ENCODE measurements around the gene ADAMTS15. TPM values are rescaled to one million over a fixed set of nuclear protein-coding genes. Genes with fewer than 3 reads are reported as not detected.
"Not testable (repeated sequence)": the region's sequence is repeated elsewhere in the genome, so short reads cannot be mapped to it uniquely, and the experiment has no call there.

The ADAMTS15 gene
- total RNA-seq, 2 donors from 2014 or later, result 0.59 to 1.5 TPM

- TF ChIP-seq, protein P1, sequence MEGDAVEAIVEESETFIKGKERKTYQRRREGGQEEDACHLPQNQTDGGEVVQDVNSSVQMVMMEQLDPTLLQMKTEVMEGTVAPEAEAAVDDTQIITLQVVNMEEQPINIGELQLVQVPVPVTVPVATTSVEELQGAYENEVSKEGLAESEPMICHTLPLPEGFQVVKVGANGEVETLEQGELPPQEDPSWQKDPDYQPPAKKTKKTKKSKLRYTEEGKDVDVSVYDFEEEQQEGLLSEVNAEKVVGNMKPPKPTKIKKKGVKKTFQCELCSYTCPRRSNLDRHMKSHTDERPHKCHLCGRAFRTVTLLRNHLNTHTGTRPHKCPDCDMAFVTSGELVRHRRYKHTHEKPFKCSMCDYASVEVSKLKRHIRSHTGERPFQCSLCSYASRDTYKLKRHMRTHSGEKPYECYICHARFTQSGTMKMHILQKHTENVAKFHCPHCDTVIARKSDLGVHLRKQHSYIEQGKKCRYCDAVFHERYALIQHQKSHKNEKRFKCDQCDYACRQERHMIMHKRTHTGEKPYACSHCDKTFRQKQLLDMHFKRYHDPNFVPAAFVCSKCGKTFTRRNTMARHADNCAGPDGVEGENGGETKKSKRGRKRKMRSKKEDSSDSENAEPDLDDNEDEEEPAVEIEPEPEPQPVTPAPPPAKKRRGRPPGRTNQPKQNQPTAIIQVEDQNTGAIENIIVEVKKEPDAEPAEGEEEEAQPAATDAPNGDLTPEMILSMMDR (IDR thresholded peaks at IDR 0.05), result peak; percentile 36 to 93 (median 74)
- TF ChIP-seq POLR2A (IDR thresholded peaks at IDR 0.05), result no peak
- TF ChIP-seq POLR2AphosphoS5 (IDR thresholded peaks at IDR 0.05), result peak; percentile 10
- Histone ChIP-seq H3K9me3 (no peaks in the 10 kb centered on the region), H3K36me3 (no peaks in the 10 kb centered on the region), H3K4me1 (replicated peaks) (no peaks in the 10 kb centered on the region), H3K4me3 (peak overlapping the region; percentile 33 to 40), H3K27me3 (replicated peaks; ENCODE audit: insufficient read depth) (no peaks in the 10 kb centered on the region), H3K27ac (peak overlapping the region; percentile 68 to 70)
- WGBS, result under 1% methylated on average over 20 of the region's 20 CpGs
- peak; percentile 75 for DNase-seq (ENCODE audit: low spot score)
- intact Hi-C loops (cut with DNase I), result loop anchor here (1.0 to 5.0 kb wide), 3 partner anchors 78 to 460 kb away; no protein-coding TSS in a partner anchor
These were observed 13.8 kb upstream of the ADAMTS15 start for GRCh38 chr11:130434521-130435223.

- Histone ChIP-seq H3K27me3 (replicated peaks; ENCODE audit: insufficient read depth) (no peaks in the 10 kb centered on the region), H3K27ac (no peak overlapping the region), H3K9me3 (no peaks in the 10 kb centered on the region), H3K4me3 (no peak overlapping the region), H3K4me1 (replicated peaks) (no peaks in the 10 kb centered on the region), H3K36me3 (no peaks in the 10 kb centered on the region)
- TF ChIP-seq, protein P1 (IDR thresholded peaks at IDR 0.05), result no peak
- no peak for TF ChIP-seq POLR2A (IDR thresholded peaks at IDR 0.05)
- no peak for TF ChIP-seq POLR2AphosphoS5 (IDR thresholded peaks at IDR 0.05)
- intact Hi-C loops (cut with DNase I), result loop anchor here (5.0 kb wide), 1 partner anchor 77 kb away; no protein-coding TSS in a partner anchor
- peak; percentile 30 for DNase-seq (ENCODE audit: low spot score)
- 30% methylated on average over 4 of the region's 4 CpGs for WGBS
These were observed 12.8 kb upstream of the ADAMTS15 start for GRCh38 chr11:130435671-130436070.

DNA sequence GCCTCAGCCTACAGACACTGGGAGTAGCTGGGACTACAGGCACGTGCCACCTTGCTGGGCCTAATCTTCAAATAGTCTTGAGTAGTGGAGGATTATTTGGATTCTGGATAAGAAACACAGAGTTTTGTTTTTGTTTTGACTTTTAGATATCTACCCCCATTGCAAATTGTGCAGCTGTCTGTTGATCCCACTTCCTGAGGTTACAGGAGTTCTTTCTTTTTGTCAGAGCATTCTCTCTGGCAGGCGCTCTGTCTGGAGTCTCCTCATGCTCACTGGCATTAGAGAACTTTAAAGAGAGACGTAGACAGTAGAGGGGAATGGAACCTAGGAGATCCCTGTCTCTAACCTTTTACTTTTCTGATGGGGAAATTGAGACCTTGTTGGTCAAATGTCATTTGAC lies 12.3 kb upstream of the ADAMTS15 start:
- Histone ChIP-seq H3K4me3 (no peak overlapping the region), H3K4me1 (replicated peaks) (no peaks in the 10 kb centered on the region), H3K27ac (no peak overlapping the region), H3K36me3 (no peaks in the 10 kb centered on the region), H3K9me3 (no peaks in the 10 kb centered on the region), H3K27me3 (replicated peaks; ENCODE audit: insufficient read depth) (no peaks in the 10 kb centered on the region)
- intact Hi-C loops (cut with DNase I), result loop anchor here (5.0 kb wide), 1 partner anchor 76 kb away; no protein-coding TSS in a partner anchor
- 85% methylated on average over 3 of the region's 3 CpGs for WGBS
- no peak for DNase-seq (ENCODE audit: low spot score)
- TF ChIP-seq, protein P1 (IDR thresholded peaks at IDR 0.05), result no peak
- no peak for TF ChIP-seq POLR2A (IDR thresholded peaks at IDR 0.05)
- TF ChIP-seq POLR2AphosphoS5 (IDR thresholded peaks at IDR 0.05), result no peak

DNA sequence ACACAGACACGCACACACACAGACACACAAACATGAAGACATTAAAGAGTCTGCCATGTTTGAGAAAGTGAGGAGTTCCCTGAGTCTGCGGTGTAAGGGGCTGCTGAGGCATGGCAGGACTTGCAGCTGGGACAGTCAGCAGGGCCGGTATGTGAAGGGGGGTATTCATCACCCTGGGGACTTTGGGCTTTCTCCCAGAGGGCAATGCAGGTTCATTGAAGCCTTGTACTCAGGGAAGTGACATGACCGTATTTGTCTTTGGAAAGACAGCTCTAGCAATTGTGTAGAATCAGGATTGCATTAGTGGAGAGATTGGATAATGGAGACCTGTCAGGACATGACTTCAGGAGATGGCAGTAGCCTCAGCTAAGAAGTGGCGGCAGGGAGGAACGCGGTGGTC lies 10.6 kb upstream of the ADAMTS15 start:
- TF ChIP-seq, protein P1 (IDR thresholded peaks at IDR 0.05), result no peak
- no peak for TF ChIP-seq POLR2AphosphoS5 (IDR thresholded peaks at IDR 0.05)
- no peak for TF ChIP-seq POLR2A (IDR thresholded peaks at IDR 0.05)
- H3K9me3 ChIP-seq, result no peaks in the 10 kb centered on the region
- WGBS, result 64% methylated on average over 7 of the region's 7 CpGs
- DNase-seq (ENCODE audit: low spot score), result no peak
- no peaks in the 10 kb centered on the region for H3K36me3 ChIP-seq
- H3K27ac ChIP-seq, result no peak overlapping the region
- no peaks in the 10 kb centered on the region for H3K4me1 ChIP-seq (replicated peaks)
- intact Hi-C loops (cut with DNase I), result loop anchor here (5.0 kb wide), 1 partner anchor 74 kb away; no protein-coding TSS in a partner anchor
- no peak overlapping the region for H3K4me3 ChIP-seq
- H3K27me3 ChIP-seq (replicated peaks; ENCODE audit: insufficient read depth), result no peaks in the 10 kb centered on the region

DNA sequence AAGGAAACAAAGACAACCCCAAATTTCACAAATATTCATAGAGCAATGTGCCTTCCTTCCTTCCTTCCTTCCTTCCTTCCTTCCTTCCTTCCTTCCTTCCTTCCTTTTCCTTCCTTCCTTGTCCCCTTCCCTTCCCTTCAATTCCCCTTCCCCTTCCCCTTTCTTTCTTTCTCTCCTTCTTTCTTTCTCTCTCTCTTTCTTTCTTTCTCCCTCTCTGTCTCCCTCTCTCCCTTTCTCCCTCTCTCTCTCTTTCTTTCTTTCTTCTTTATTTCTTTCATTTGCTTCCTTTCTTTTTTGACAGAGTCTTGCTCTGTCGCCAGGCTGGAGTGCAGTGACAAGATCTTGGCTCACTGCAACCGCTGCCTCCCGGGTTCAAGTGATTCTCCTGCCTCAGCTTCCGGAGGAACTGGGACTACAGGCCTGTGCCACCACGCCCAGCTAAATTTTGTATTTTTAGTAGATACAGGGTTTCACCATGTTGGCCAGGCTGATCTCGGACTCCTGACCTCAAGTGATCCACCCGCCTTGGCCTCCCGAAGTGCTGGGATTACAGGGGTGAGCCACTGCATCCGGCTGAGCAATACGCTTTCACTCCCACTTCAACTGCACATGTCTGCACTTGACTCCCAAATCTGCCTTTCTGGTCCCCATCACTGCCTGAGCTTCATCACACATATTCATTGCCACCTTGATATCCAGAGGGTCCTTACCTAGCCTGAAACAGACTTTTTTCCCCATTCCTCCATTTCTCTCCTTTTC lies 9.9 kb upstream of the ADAMTS15 start:
- not testable (repeated sequence) for H3K9me3 ChIP-seq; H3K36me3 ChIP-seq; H3K27ac ChIP-seq; H3K4me3 ChIP-seq; DNase-seq (ENCODE audit: low spot score); H3K4me1 ChIP-seq (replicated peaks); H3K27me3 ChIP-seq (replicated peaks; ENCODE audit: insufficient read depth)
- WGBS, result 86% methylated on average over 10 of the region's 10 CpGs
- intact Hi-C loops (cut with DNase I), result loop anchor here (5.0 kb wide), 1 partner anchor 74 kb away; no protein-coding TSS in a partner anchor
